K562 (cell line): Measurements from ENCODE around the gene CSNK1A1. TPM values are rescaled to one million over a fixed set of nuclear protein-coding genes. Genes with fewer than 3 reads are reported as not detected.

Experiments
- ATF6 ChIP-seq: sonication (generic); formaldehyde crosslinking; IDR thresholded peaks from 2 replicates; pipeline ENCODE4 v1.4.0; 2020; ENCODE audit warnings: mild to moderate bottlenecking, missing genetic modification reagents
- BRF1 ChIP-seq: IDR thresholded peaks from 3 replicates; pipeline ENCODE4 v1.6.1; 2011; ENCODE audit warnings: borderline replicate concordance, mild to moderate bottlenecking; ENCODE audit not compliant: insufficient read length; ENCODE audit errors: extremely low read depth
- C11orf30 ChIP-seq: fragments of 450-650 bp; IDR thresholded peaks from 2 replicates; pipeline ENCODE4 v1.6.1; 2016; ENCODE audit warnings: low read depth, mild to moderate bottlenecking
- DPF2 ChIP-seq: fragments of 450-650 bp; IDR thresholded peaks from 2 replicates; pipeline ENCODE4 v1.6.1; 2016
- E2F1 ChIP-seq: sonication (generic); formaldehyde crosslinking; IDR thresholded peaks from 2 replicates; pipeline ENCODE4 v1.8.1; 2023; ENCODE audit warnings: mild to moderate bottlenecking, missing genetic modification reagents, moderate library complexity
- ETV1 ChIP-seq: fragments of 450-650 bp; conservative IDR thresholded peaks from 2 replicates; pipeline ENCODE4 v1.6.1; 2016; ENCODE audit warnings: missing genetic modification characterization, control low read depth, low read depth, missing compliant biosample characterization
- EZH2 ChIP-seq: IDR thresholded peaks from 2 replicates; pipeline ENCODE4 v1.6.1; 2012; ENCODE audit warnings: low read depth, mild to moderate bottlenecking, inconsistent platforms, low read length, borderline replicate concordance
- FOSL1 ChIP-seq: fragments of 200-800 bp; sonication (Bioruptor generic); conservative IDR thresholded peaks from 2 replicates; pipeline ENCODE4 v1.6.1; 2016; ENCODE audit warnings: missing genetic modification characterization, missing compliant biosample characterization
- FOXO4 ChIP-seq: fragments of 450-650 bp; formaldehyde crosslinking; IDR thresholded peaks from 2 replicates; pipeline ENCODE4 v1.4.0; 2020; ENCODE audit warnings: mild to moderate bottlenecking, moderate library complexity
- HMGN3 ChIP-seq: IDR thresholded peaks from 2 replicates; pipeline ENCODE4 v1.6.1; 2011; ENCODE audit warnings: borderline replicate concordance, low read depth, mild to moderate bottlenecking, mixed read lengths, low read length; ENCODE audit not compliant: insufficient read length; ENCODE audit errors: extremely low read depth
- KDM5B ChIP-seq: fragments of 200-600 bp; sonication (generic); IDR thresholded peaks from 2 replicates; pipeline ENCODE4 v1.6.1; 2012; ENCODE audit warnings: low read depth, mild to moderate bottlenecking, moderate library complexity, low read length, control low read depth, inconsistent platforms; ENCODE audit not compliant: insufficient replicate concordance
- KLF13 ChIP-seq: fragments of 450-650 bp; IDR thresholded peaks from 2 replicates; pipeline ENCODE4 v1.6.1; 2016; ENCODE audit warnings: missing genetic modification characterization, low read depth, mild to moderate bottlenecking, missing compliant biosample characterization, moderate library complexity, borderline replicate concordance
- POLR2H ChIP-seq: IDR thresholded peaks from 2 replicates; pipeline ENCODE4 v1.6.1; 2016; ENCODE audit warnings: missing genetic modification characterization, low read depth, mild to moderate bottlenecking, control low read depth, missing compliant biosample characterization, moderate library complexity
- RBM17 ChIP-seq: fragments of 200-400 bp; formaldehyde crosslinking; IDR thresholded peaks from 2 replicates; pipeline ENCODE4 v1.6.1; 2017; ENCODE audit warnings: low read depth, mild to moderate bottlenecking, low read length, borderline replicate concordance
- RNF219 ChIP-seq: fragments of 250-450 bp; sonication (Bioruptor Pico); IDR thresholded peaks from 2 replicates; pipeline ENCODE4 v1.5.0; 2022; ENCODE audit warnings: mild to moderate bottlenecking
- TFAM ChIP-seq: fragments of 250-450 bp; sonication (Bioruptor Pico); conservative IDR thresholded peaks from 2 replicates; pipeline ENCODE4 v1.5.0; 2021; ENCODE audit warnings: mild to moderate bottlenecking, moderate library complexity
- TOE1 ChIP-seq, 2 experiments: fragments of 450-650 bp in 1 of 2; sonication (generic) in 1 of 2; formaldehyde crosslinking in 1 of 2; IDR thresholded peaks; 2 replicates each; pipeline versions ENCODE4 v1.7.1 to v1.8.0; 2016 to 2022; ENCODE audit warnings: borderline replicate concordance in 2 of 2, mild to moderate bottlenecking in 2 of 2, antibody characterized with exemption in 1 of 2, inconsistent platforms in 1 of 2, low read depth in 1 of 2, missing genetic modification reagents in 1 of 2, moderate library complexity in 1 of 2
- ZNF436 ChIP-seq: fragments of 250-450, 450-650 bp; sonication (Bioruptor Pico); formaldehyde crosslinking; IDR thresholded peaks from 2 replicates; pipeline ENCODE4 v1.7.0; 2020; ENCODE audit warnings: mild to moderate bottlenecking
- polyA plus RNA-seq, 8 experiments: library from polyadenylated mRNA; depleted of rRNA in 4 of 8; stranded (reverse) in 5 of 8; unstranded in 3 of 8; fragments of >200 nt; fragmentation: Nextera tagmentation in 2 of 8; fragmentation: Illumina TruSeq in 1 of 8; extraction: Ambion mirVana in 2 of 8; extraction: Trizol in 1 of 8; gene quantifications; 2 replicates each; pipeline versions ENCODE4 v1.2.1 to v1.2.3, GENCODE V29; 2011 to 2014; ENCODE audit warnings: inconsistent platforms in 1 of 8, missing spikeins in 1 of 8
- total RNA-seq, 7 experiments: library from RNA; depleted of rRNA in 6 of 7; stranded (reverse); fragments of >200 nt in 6 of 7; fragmentation: Illumina TruSeq in 2 of 7; extraction: Trizol in 2 of 7; gene quantifications; 2 replicates each; pipeline versions ENCODE4 v1.2.1 to v1.2.3, GENCODE V29; 2011 to 2021; ENCODE audit warnings: low replicate concordance in 1 of 7

The CSNK1A1 gene
- total and polyA plus RNA-seq, 9 of the 15 experiments (the other 6 are each of a cell fraction or from before 2014, with no cell fraction given): 49.1 to 196 (median 154) TPM

GRCh38 chr5:149551227-149552037, at the start of gene CSNK1A1 (continued):
- TF ChIP-seq RNF219 (no peak), FOXO4 (CRISPR knock-in tag) (no peak), TFAM (CRISPR knock-in tag) (no peak), RBM17 (no peak), KDM5B (peak; percentile 67), BRF1 (no peak), HMGN3 (peak; percentile 88), ZNF436 (peak; percentile 52; the same call in 1 of the 2 replicates), TOE1 (IDR thresholded peaks at IDR 0.05; ENCODE audit: borderline replicate concordance) (peak; percentile 66; the same call in 1 of the 2 replicates), TOE1 (CRISPR knock-in tag; IDR thresholded peaks at IDR 0.05; ENCODE audit: borderline replicate concordance, low read depth) (no peak), DPF2 (peak; percentile 58), EZH2 (no peak), ATF6 (CRISPR knock-in tag) (0 out of 2 replicates have a peak, but pooled peaks have one; percentile 42), POLR2H (tag) (peak; percentile 89), ETV1 (tag) (peak; percentile 99), C11orf30 (peak; percentile 77), KLF13 (tag) (no peak), E2F1 (no peak), FOSL1 (peak; percentile 19; the same call in 1 of the 2 replicates)
